HG03039 (cell line): ENCODE data around the gene CPXM2.

Source experiments
- ATAC-seq: cut with Tn5 transposase; IDR thresholded peaks from one replicate; pipeline ENCODE4 v1.9.1; 2021; ENCODE audit warnings: mild to moderate bottlenecking, moderate library complexity; ENCODE audit not compliant: unreplicated experiment

CPXM2 gene

DNA sequence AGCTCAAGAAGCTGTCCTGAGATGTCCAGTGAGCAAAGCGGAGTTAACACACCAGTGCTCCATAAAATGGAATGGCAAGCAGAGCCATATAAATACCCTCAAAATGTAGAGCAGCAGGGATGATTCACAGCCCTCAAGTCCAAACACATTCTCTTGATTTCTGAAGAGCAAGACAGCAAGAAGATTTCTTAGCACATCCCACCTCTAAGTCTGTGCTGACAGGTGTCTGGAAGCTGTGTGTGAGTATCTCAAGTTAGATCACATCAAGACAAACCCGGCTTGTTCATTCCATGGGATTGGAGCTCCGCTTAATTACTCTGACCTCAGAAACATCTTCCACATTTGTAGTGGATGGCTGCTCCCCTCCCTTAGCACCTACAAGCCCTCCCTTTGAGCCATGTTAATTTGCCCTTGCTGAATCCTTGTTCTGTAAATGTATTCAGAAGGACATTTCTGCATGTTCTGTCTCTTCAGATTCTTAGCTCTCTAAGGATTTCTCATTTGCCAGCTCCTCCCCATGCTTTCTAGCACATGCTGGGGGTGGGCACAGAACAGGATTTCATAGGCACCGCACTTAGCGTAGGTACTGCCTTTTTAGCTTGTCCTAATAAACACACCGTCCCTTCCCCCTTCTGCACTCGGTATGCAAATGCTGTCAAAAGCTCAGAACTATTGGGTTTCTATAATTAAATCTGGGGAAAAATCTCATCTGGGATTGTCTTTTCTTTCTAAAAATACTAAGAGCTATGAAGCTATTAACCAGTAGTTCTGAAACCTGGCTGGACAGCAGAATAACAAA lies 112.7 kb downstream of the CPXM2 start:
- no peak for ATAC-seq

DNA sequence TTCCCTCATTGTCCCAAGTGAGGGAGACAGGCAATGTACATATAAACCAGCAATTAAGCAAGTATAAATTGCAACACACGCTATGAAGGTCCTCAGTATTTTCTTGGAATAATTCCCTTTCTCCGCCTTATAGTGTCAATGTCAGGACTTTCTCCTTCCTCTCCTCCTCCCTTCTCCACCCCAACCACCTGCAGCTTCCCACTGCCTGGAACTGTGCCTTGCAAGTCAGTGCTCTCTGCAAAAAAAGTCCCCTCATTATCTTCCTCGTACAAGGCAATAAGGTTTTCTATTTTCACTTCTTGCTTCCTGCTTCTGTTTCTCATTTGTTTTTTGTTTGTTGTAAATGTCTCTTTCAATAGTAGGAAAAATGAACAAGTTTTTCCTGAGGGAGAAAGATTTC lies 113.7 kb downstream of the CPXM2 start:
- no peak for ATAC-seq

DNA sequence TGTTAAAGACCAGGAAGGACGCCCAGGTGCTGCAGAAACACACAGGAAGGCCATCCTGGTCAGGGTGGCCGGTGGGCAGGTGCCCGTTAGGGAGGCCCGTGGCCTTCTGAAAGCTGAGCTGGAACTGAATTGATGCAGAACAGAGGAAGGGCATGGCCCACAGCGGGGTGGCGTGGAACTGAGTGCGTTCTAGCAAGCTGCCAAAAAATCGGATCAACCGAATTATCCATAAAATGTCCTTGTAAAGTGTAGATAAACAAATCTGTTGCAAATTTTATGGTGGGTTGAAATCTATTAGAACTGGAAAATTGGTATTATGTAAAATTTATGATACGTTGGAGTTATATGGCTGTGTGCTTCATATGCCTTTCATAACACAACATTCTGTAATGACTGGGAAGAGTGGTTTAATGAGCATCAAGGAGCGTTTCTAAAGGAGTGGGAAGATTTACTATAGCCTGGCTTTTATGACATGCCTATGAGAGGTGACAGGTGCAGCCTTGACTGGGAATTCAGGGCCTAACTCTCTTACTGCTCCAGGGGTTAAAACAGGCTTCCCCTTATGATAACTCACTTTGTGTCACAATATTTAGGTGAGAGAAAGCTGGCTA lies 117.4 kb downstream of the CPXM2 start:
- ATAC-seq, result no peak

DNA sequence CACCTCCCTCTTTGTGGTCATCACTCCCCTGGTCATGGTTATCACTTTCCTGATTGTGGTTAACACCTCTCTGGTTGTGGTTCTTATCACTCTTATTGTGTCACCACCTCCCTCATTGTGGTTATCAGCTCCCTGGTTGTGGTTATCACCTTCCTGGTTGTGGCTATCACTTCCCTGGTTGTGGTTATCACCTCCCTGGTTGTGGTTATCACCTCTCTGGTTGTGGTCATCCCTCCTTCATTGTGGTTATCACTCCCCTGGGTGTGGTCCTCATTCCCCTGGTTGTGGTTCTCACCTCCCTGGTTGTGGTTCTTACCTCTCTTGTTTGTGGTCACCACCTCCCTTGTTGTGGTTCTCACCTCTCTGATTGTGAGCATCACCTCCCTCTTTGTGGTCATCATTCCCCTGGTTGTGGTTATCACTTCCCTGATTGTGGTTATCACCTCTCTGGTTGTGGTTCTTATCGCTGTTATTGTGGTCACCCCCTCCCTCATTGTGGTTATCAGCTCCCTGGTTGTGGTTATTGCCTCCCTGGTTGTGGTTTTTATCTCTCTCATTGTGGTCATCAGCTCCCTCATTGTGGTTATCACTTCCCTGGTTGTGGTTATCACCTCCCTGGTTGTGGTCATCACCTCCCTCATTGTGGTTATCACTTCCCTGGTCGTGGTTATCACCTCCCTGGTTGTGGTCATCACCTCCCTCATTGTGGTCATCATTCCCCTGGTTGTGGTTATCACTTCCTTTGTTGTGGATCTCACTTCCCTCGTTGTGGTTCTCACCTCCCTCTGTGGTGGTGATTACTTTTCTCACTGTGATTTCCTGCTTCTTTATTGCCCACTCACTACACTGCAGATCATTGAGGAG lies 118.7 kb downstream of the CPXM2 start:
- ATAC-seq, result no peak

DNA sequence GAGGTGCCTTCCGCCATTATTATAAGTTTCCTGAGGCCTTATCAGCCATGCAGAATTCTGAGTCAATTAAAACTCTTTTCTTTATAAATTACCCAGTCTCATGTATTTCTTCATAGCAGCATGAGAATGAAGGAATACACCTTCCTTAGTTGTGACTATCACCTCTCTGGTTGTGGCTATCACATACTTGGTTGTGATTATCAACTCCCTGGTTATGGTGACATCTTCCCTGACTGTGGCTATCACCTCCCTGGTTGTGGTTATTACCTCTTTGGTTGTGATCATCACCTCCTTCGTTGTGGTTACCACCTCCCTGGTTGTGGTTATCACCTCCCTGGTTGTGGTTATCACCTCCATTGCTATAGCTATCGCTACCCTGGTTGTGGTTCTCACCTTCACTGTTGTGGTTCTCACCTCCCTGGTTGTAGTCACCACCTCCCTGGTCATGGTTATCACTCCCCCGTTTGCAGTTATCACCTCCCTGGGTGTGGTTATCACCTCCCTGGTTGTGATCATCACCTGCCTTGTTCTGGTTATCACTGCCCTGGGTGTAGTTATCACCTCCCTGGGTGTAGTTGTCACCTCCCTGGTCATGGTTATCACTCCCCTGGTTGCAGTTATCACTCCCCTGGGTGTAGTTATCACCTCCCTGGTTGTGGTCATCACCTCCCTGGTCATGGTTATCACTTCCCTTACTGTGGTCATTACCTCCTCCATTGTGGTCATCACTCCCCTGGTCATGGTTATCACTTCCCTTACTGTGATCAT lies 119.5 kb downstream of the CPXM2 start:
- no peak for ATAC-seq

DNA sequence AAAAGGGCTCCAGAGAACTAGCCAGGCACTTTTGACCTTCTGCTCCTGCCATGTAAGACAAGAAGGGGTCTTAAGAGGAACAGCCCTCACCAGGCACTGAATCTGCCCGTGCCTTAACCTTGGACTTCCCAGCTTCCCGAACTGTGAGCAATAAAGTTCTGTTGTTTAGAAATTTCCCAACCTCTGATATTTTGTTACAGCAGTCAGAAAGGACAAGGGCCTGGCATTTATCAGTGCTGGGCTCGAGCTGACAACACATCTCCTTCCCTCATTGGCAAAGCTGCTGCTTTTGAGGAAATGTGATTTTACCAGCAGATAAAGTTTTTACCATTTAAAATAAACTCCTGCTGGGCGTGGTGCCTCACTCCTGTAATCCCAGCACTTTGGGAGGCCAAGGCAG lies 122.0 kb downstream of the CPXM2 start:
- ATAC-seq, result no peak

DNA sequence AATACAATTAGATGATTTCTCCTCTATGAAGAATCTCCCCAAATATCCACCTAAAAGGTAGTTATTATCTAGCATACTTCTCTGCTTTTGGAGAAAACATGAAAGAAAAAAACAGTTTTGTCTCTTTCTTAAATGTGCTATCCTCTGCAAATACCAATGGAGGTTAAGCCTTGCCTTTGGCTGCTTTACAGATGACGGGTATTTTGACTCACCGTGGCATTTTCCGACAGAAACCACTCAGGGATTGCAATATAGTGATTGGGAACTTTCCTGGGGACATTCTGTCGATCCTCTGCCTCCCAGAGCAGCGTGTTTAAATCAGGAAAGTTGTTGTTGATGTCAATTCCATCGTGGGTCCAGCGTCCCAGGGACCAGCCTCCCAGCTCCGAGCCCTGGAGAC lies 124.8 kb downstream of the CPXM2 start:
- no peak for ATAC-seq

DNA sequence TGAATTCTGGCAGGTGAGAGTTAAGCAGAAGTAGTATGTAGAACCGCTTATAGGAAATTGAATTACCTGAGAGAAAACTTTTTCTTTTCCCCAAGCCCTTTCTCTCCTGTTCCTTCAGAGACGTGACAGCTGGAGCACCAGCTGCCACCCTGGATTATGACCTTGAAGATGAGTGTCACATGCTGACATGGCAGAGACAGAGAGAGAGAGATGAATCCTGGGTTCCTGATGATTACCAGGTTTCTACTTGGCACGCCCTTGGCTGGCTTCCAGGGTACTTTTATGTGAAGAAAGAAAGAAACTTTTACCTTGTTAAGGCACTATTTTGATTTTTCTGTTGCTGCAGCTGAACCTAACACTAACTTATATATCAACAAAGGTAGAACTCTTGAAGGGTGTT lies 125.6 kb downstream of the CPXM2 start:
- no peak for ATAC-seq

DNA sequence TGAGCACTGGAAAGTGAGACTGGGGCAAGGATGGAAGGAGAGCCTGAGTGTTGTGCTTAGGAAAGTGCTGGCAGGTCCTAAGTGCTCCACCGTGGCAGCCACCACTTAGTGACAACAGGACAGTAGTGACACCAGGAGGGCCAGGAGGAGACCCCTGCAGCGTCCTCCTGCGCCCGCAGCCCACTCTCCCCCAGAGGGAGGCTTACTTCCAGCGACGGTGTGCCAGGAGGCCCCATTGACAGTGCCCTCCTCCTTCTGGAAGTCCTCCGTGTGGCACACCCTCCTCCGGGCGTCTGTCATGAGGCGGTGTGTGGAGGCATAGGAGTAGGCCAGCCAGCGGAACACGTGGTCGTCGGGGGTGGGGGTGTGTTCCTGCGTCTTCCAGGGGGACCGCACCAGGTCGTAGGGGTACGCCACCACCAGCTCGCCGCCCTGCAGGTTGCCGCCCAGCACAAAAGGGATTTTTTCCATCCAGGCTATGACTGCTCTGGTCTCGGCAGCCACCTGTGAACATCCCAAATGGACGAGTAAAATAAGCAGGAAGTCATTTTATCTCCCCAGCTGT lies 129.9 kb downstream of the CPXM2 start:
- ATAC-seq, result no peak

DNA sequence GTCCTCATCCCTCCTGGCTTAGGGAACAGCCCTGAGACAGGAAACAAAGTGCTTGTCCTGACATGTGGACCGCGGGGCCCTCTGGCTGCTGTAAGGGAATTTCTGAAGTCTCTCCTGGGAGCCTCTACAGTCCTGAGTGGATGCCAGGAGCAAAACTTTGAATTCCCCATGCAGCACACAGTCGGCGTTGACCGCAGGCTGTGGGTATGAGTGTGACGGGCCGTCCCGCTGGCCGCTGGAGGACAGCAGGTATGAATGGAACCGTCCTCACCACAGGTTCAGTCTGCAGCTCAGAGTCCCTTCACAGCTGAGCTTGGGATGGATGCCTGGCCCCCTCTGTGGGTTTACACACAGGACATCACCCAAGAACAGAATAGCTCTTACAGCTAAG lies 130.6 kb downstream of the CPXM2 start:
- no peak for ATAC-seq

DNA sequence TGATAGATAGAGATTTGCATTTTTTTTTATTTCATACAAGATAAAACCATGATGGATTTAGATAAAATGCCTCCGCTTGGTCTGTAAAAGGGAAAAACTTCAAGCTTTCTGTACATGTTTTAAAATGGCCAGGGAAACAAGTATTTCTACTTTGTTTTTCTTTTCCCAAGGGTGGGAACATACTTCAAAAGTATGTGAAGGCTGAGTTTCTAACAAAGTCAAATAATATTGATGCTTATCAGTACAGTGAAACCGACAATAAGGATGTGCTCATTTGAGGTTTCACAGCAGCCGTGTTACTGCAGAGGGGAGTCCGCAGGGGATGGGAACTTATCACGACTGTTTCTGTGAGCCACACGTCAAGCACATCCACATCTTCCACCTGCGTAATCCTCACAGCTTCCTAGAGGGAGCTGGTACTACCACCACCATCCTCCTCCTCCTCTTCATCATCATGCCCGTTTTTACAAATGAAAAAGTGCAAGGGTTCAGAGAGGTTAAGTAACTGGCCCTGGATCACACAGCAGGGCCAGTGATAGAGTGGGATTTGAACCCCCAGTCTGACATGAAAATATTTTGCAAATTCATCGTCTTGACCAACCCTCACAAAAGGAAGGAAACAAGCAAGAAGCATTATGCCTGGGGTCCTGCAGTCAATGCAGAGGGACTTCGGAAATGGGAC lies 131.1 kb downstream of the CPXM2 start:
- no peak for ATAC-seq

DNA sequence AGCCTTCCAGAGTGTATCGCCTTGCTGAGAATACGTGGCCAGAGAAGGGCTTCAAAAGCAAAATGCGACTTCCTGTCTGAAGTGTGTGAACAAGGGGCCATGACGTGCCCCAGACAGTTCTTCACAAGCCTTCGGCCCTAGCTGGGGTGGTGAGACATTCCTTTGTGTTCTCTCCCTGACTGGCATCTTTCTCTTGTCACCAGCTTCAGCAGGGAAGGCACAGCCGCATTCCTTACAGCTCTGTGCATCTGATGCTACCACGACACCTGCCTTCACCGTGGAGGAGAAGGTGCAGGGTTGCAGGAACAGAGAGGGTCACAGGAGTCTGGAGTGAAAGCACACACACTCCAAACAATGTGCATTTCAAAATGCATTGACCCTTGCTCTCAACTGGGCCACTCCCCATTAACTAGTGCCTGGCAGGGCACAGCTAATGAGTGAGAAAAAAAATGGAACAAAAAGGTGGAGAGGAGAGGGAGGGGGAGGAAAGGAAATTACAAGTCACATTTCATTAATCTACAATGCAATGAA lies 132.0 kb downstream of the CPXM2 start:
- ATAC-seq, result no peak

DNA sequence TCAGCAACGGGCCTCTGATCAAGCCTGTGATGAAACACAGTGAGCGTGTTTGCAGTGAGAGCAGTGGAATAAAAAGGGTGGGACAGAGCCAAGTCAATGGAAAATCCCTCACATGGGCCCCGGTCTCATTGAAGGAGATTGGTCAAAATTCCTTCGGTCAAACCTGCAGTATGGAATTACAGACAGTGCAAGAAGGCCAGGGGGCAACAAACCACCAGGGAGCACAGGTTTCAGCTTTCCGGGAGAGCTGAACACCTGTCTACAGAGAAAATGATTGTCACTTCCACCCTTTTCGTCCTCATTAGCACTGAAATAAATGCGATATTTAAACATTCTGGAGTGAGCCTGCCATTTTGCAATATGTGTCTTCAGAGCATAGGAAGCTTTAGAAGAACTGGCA lies 132.6 kb downstream of the CPXM2 start:
- no peak for ATAC-seq

DNA sequence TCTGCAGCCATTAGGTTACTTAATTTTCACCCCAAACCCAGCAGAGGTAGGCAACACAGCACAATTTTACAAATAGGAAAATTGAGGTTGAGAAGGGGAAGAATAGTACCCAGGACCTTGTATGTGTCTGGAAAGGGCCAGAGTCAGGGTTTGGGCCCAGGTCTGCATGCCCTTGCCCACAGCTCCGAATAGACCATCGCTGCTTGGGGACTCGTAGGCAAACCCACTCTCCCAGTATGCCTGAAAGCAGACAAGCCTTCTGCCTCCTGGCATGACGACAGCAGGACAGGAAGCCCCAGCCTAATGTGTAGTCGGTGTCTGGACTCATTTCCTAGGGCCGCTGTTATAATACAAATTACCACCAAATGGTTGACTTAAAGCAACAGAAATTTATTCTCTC lies 133.8 kb downstream of the CPXM2 start:
- no peak for ATAC-seq

DNA sequence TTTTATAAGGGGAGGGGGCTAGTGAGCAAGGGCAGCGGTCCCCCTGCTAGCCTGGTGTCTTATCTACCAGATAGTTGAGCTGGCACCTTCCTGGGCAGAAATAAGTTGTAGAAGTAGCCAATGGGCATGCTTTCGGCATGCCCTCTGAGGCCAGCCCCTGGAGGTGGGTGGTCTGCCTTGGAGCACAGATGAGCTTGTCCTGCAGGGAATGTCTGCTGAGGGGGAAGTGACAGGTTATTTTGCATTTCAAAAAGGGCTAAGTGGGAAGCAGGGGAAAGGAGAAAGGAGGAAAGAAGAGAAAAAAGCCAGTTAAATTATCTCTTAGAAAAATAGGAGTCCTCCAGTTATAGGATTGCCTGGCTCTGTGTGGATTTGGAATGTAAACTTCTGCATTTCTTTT lies 136.5 kb downstream of the CPXM2 start:
- ATAC-seq, result no peak

DNA sequence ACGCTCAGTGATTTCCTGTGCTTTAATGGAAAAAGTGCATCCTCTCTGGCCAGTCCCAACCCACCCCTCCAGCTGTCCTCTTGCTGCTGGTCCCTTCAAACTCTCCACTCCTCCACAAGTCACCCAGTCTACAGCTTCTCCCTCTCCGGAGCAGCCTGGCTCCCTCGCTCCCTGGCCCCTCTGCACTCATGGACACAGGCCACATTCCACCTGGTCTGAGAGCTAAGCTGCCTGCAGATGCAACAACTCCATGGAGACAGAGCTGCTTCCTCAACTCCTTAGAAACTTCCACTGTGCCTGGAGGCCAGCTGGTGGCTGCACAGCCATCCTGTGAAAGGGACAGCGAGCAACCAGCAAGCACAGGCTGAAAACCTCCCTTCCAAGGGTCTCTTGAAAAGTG lies 137.5 kb downstream of the CPXM2 start:
- no peak for ATAC-seq

DNA sequence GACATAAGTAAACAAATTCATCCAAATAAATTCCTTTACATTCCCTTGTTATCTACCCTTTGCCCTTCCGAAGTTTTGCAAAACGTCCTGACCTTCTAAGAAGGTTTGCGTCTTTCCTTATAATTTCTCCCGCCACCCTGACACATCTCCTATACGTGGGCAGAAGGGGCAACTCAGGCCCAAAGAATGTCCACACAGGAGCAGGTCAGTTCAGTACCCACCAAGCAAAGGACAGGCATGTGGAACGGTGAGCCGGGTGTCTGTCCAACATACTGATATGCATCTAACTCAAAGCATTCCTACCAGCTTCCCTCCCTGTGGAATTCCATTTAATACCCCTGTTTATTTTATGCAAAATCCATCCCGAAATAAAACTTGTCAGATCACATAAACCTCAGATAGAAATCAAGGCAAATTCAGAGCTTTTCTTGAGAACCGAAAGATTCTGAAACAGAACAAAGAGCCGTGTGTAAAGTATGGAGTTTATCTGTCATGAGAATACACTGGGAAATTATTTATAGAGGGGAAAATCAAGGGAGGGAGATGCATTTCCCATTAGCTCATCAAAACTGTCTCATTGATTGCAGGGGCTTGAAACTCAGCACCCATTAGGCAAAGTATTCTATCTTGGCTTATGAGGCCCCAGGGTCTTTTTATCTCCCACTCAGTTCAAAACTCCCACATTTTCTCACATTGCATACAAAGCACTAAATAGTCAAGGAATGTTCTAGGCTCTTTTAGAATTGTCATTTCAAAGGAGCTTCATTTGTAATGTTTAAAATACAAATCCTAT lies 140.1 kb downstream of the CPXM2 start:
- no peak for ATAC-seq

DNA sequence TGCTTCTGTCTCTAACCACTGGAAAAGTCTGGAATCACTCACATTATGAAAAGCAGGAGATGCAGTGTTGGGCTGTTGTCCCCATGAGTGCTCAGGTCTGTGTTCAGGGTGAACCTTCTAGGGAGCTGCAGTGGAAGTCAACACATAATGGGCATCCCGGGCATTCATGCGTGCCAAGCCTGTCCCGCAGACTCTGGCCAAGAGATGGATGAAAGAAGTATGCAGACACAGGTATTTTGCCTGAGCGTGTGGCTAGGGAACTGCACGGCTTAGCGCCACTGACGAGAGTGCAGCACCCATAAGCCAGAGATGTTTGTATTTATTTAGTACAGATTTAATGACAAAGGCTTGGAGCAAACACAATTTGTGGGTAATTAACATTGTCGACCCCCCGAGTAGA lies 140.7 kb downstream of the CPXM2 start:
- no peak for ATAC-seq

DNA sequence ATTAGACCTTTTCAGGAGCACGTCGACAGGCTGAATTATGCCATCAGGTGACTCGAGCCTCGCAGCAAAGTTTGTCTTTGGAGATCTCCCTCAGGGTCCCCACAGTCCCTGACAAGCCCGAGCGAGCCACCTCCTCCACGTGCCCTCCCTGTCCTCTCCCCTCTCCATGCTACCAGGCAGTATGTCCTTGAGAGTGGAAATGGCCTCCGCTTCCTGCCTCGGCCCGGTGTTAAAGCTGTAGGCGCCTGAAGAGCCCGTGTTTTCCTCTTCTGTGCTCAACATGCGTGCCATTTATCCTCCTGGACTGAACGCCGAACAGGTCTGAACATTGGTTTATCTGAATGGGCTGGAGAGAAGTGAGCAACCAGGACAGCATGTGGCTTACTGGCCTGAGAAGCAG lies 142.9 kb downstream of the CPXM2 start:
- ATAC-seq, result no peak
